ENCODE measurements around the gene F2RL1. TPM values are rescaled to one million over a fixed set of nuclear protein-coding genes. Genes with fewer than 3 reads are reported as not detected.
A peak's percentile ranks its signal among the peaks of the same experiment; 100 is the strongest.
"Not testable (repeated sequence)": the region's sequence is repeated elsewhere in the genome, so short reads cannot be mapped to it uniquely, and the experiment has no call there.

The F2RL1 gene
- total RNA-seq, 1 donor from 2014 or later: 164 TPM

- H3K27me3 Mint-ChIP-seq (ENCODE audit: low read depth, unreplicated experiment): no peaks in the 10 kb centered on the region
- Histone ChIP-seq H3K27me3 (ENCODE audit: insufficient read depth, low read length) (no peaks in the 10 kb centered on the region), H3K4me2 (ENCODE audit: low read length) (no peak overlapping the region), H3K9ac (ENCODE audit: low read length) (no peak overlapping the region), H4K20me1 (ENCODE audit: insufficient read depth, low read length) (no peaks in the 10 kb centered on the region), H3K4me1 (ENCODE audit: insufficient read depth, low read length) (peaks cover 42% of the 10 kb centered on the region), H2AFZ (ENCODE audit: low read depth, low read length) (no peak overlapping the region), H3K9me3 (ENCODE audit: insufficient read depth, low read depth, low read length) (no peaks in the 10 kb centered on the region), H3K4me3 (ENCODE audit: insufficient read depth, low read depth, low read length) (no peak overlapping the region), H3K27ac (ENCODE audit: low read depth, low read length) (no peak overlapping the region), H3K36me3 (ENCODE audit: insufficient read depth, low read length) (no peaks in the 10 kb centered on the region), H3K79me2 (ENCODE audit: insufficient read depth, low read length) (no peaks in the 10 kb centered on the region)
- FAIRE-seq: no peak
- no peaks in the 10 kb centered on the region for H3K36me3 Mint-ChIP-seq (ENCODE audit: low read depth, unreplicated experiment)
- DNase-seq (ENCODE audit: low read depth): no peak
- H3K27ac Mint-ChIP-seq (ENCODE audit: unreplicated experiment): peak overlapping the region; percentile 87
- H3K4me1 Mint-ChIP-seq (ENCODE audit: low read depth, unreplicated experiment): peaks cover 54% of the 10 kb centered on the region
- no peaks in the 10 kb centered on the region for H3K9me3 Mint-ChIP-seq (ENCODE audit: unreplicated experiment)
- no peak overlapping the region for H3K4me3 Mint-ChIP-seq (ENCODE audit: unreplicated experiment)
- no peak for TF ChIP-seq EZH2 (IDR thresholded peaks at IDR 0.05; ENCODE audit: insufficient read depth, low read length)
- TF ChIP-seq, protein P1, sequence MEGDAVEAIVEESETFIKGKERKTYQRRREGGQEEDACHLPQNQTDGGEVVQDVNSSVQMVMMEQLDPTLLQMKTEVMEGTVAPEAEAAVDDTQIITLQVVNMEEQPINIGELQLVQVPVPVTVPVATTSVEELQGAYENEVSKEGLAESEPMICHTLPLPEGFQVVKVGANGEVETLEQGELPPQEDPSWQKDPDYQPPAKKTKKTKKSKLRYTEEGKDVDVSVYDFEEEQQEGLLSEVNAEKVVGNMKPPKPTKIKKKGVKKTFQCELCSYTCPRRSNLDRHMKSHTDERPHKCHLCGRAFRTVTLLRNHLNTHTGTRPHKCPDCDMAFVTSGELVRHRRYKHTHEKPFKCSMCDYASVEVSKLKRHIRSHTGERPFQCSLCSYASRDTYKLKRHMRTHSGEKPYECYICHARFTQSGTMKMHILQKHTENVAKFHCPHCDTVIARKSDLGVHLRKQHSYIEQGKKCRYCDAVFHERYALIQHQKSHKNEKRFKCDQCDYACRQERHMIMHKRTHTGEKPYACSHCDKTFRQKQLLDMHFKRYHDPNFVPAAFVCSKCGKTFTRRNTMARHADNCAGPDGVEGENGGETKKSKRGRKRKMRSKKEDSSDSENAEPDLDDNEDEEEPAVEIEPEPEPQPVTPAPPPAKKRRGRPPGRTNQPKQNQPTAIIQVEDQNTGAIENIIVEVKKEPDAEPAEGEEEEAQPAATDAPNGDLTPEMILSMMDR (IDR thresholded peaks at IDR 0.05; ENCODE audit: insufficient read depth, low read depth, low read length): no peak
Observed at GRCh38 chr5:76788362-76788761, 30.5 kb upstream of the F2RL1 start.

DNA sequence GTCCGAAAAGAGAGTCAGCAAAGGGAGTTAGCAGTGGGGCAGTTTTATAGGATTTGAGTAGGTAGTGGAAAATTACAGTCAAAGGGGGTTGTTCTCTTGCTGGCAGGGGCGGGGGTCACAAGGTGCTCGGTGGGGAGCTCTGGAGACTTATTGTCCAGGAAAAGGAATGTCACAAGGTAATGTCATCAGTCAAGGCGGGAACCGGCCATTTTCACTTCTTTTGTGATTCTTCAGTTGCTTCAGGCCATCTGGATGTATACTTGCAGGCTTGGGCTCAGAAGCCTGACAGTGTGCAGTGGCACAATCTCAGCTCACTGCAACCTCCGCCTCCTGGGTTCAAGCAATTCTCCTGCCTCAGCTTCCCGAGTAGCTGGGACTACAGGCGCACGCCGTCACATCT, 29.6 kb upstream of the F2RL1 start:
- H3K27ac Mint-ChIP-seq (ENCODE audit: unreplicated experiment): peak overlapping the region; percentile 99

DNA sequence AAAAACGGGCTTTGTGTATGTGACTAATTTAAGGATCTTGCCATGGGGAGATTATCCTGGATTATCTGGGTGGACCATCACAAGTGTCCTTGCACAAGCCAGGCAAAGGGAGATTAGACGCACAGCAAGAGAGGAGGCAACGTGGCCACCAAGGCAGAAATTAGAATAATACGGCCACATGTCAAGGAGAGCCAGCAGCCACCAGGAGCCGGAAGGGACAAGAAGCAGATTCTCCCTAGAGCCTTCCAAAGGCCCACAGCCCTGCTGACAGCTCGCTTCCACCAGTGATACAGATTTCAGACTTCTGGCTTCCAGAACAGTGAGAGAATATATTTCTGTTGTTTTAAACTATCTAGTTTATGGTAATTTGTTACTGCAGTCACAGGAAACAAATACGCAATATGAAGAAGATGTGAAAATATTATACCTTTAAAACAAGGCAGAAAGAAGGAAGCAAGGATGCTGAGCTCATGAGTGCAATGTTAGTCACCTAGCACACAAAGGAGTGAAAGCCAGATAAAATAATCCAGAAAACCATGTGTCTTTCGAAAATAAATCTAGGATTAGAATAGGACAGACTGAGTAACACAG, 28.7 kb upstream of the F2RL1 start:
- peaks cover 57% of the 10 kb centered on the region for H3K4me1 Mint-ChIP-seq (ENCODE audit: low read depth, unreplicated experiment)
- peak overlapping the region; percentile 99 for H3K27ac Mint-ChIP-seq (ENCODE audit: unreplicated experiment)
- peaks cover 42% of the 10 kb centered on the region for H3K4me1 ChIP-seq (ENCODE audit: insufficient read depth, low read length)
- TF ChIP-seq, protein P1 (IDR thresholded peaks at IDR 0.05; ENCODE audit: insufficient read depth, low read depth, low read length): no peak
- TF ChIP-seq EZH2 (IDR thresholded peaks at IDR 0.05; ENCODE audit: insufficient read depth, low read length): no peak
- no peaks in the 10 kb centered on the region for H4K20me1 ChIP-seq (ENCODE audit: insufficient read depth, low read length)
- no peak overlapping the region for H2AFZ ChIP-seq (ENCODE audit: low read depth, low read length)
- H3K36me3 ChIP-seq (ENCODE audit: insufficient read depth, low read length): no peaks in the 10 kb centered on the region
- peak overlapping the region; percentile 100 for H3K27ac ChIP-seq (ENCODE audit: low read depth, low read length)
- no peaks in the 10 kb centered on the region for H3K9me3 ChIP-seq (ENCODE audit: insufficient read depth, low read depth, low read length)
- H3K27me3 Mint-ChIP-seq (ENCODE audit: low read depth, unreplicated experiment): no peaks in the 10 kb centered on the region
- peak overlapping the region; percentile 17 for H3K4me3 Mint-ChIP-seq (ENCODE audit: unreplicated experiment)
- FAIRE-seq: no peak
- H3K9me3 Mint-ChIP-seq (ENCODE audit: unreplicated experiment): no peaks in the 10 kb centered on the region
- H3K36me3 Mint-ChIP-seq (ENCODE audit: low read depth, unreplicated experiment): no peaks in the 10 kb centered on the region
- H3K9ac ChIP-seq (ENCODE audit: low read length): peak overlapping the region; percentile 89
- peak; percentile 81 for DNase-seq (ENCODE audit: low read depth)
- H3K27me3 ChIP-seq (ENCODE audit: insufficient read depth, low read length): no peaks in the 10 kb centered on the region
- H3K79me2 ChIP-seq (ENCODE audit: insufficient read depth, low read length): no peaks in the 10 kb centered on the region
- peak overlapping the region; percentile 71 for H3K4me2 ChIP-seq (ENCODE audit: low read length)
- no peak overlapping the region for H3K4me3 ChIP-seq (ENCODE audit: insufficient read depth, low read depth, low read length)

More for the DNA sequence above, 29.6 kb upstream of the F2RL1 start:
- not testable (repeated sequence) for H3K79me2 ChIP-seq (ENCODE audit: insufficient read depth, low read length); DNase-seq (ENCODE audit: low read depth); H2AFZ ChIP-seq (ENCODE audit: low read depth, low read length); H3K36me3 ChIP-seq (ENCODE audit: insufficient read depth, low read length); H3K9me3 ChIP-seq (ENCODE audit: insufficient read depth, low read depth, low read length); H3K9me3 Mint-ChIP-seq (ENCODE audit: unreplicated experiment); FAIRE-seq; H3K27me3 Mint-ChIP-seq (ENCODE audit: low read depth, unreplicated experiment); H4K20me1 ChIP-seq (ENCODE audit: insufficient read depth, low read length); H3K27me3 ChIP-seq (ENCODE audit: insufficient read depth, low read length); H3K4me3 Mint-ChIP-seq (ENCODE audit: unreplicated experiment); H3K36me3 Mint-ChIP-seq (ENCODE audit: low read depth, unreplicated experiment); H3K4me3 ChIP-seq (ENCODE audit: insufficient read depth, low read depth, low read length)
- peaks cover 42% of the 10 kb centered on the region for H3K4me1 ChIP-seq (ENCODE audit: insufficient read depth, low read length)
- H3K27ac ChIP-seq (ENCODE audit: low read depth, low read length): peak overlapping the region; percentile 100
- peak overlapping the region; percentile 71 for H3K4me2 ChIP-seq (ENCODE audit: low read length)
- peaks cover 54% of the 10 kb centered on the region for H3K4me1 Mint-ChIP-seq (ENCODE audit: low read depth, unreplicated experiment)
- H3K9ac ChIP-seq (ENCODE audit: low read length): peak overlapping the region; percentile 89
